Breast epithelium (tissue), 3 donors: ENCODE measurements around the gene PHLPP2.

ENCODE experiments used
- POLR2A ChIP-seq: fragments of 450-650 bp; IDR thresholded peaks from one replicate; pipeline ENCODE4 v1.6.1; 2016; ENCODE audit warnings: antibody characterized with exemption, mild to moderate bottlenecking, moderate library complexity
- POLR2AphosphoS5 ChIP-seq, 3 donors: sonication (generic); formaldehyde crosslinking; IDR thresholded peaks; one replicate each; pipeline ENCODE4 v1.6.1; 2017; ENCODE audit warnings: antibody characterized with exemption in 3 of 3
- TF ChIP-seq, protein P1 (sequence below), 3 donors: fragments of 450-650 bp; IDR thresholded peaks; one replicate each; pipeline ENCODE4 v1.5.1; 2016 to 2017; ENCODE audit warnings: antibody characterized with exemption in 3 of 3, mild to moderate bottlenecking in 3 of 3, moderate library complexity in 3 of 3

DNA sequence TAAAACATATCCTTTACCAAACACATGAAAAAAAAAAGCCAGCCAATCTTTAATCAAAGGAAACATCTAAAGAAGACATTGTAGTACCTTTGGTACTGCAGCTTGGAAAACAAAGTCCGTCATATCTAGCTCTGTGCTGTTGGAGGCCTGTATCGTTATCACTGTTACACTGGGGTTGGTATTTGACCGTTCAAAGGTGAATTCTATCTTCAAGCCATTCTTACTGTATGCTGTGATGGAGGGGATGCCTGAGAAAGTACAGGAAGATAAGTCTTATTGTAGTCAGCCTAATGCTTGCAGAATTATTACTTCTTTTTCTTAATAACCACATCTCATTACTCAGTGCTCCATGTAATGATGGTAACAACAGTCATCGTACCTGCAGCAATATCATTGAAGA, 14.4 kb upstream of the PHLPP2 start:
- TF ChIP-seq, protein P1, sequence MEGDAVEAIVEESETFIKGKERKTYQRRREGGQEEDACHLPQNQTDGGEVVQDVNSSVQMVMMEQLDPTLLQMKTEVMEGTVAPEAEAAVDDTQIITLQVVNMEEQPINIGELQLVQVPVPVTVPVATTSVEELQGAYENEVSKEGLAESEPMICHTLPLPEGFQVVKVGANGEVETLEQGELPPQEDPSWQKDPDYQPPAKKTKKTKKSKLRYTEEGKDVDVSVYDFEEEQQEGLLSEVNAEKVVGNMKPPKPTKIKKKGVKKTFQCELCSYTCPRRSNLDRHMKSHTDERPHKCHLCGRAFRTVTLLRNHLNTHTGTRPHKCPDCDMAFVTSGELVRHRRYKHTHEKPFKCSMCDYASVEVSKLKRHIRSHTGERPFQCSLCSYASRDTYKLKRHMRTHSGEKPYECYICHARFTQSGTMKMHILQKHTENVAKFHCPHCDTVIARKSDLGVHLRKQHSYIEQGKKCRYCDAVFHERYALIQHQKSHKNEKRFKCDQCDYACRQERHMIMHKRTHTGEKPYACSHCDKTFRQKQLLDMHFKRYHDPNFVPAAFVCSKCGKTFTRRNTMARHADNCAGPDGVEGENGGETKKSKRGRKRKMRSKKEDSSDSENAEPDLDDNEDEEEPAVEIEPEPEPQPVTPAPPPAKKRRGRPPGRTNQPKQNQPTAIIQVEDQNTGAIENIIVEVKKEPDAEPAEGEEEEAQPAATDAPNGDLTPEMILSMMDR (IDR thresholded peaks at IDR 0.05): no peak
- TF ChIP-seq POLR2A (no peak), POLR2AphosphoS5 (IDR thresholded peaks at IDR 0.05) (no peak)
